Muscle layer of colon (tissue), 2 donors: ENCODE measurements around the gene SULT1A3.
"Not testable (repeated sequence)": the region's sequence is repeated elsewhere in the genome, so short reads cannot be mapped to it uniquely, and the experiment has no call there.

Experiments used
- H3K27ac ChIP-seq: one replicate; pipeline ENCODE4 v1.7.0; 2013; ENCODE audit warnings: low read depth, mild to moderate bottlenecking, low read length, moderate library complexity
- H3K27me3 ChIP-seq, 2 donors: one replicate each; pipeline ENCODE4 v1.7.0; 2013; ENCODE audit warnings: low read length in 2 of 2, mild to moderate bottlenecking in 2 of 2; ENCODE audit not compliant: insufficient read depth in 2 of 2, control insufficient read depth in 1 of 2
- H3K36me3 ChIP-seq: one replicate; pipeline ENCODE4 v1.7.0; 2013; ENCODE audit warnings: mild to moderate bottlenecking, low read length; ENCODE audit not compliant: insufficient read depth
- H3K4me1 ChIP-seq: one replicate; pipeline ENCODE4 v1.7.0; 2013; ENCODE audit warnings: mild to moderate bottlenecking, low read length; ENCODE audit not compliant: insufficient read depth
- H3K4me3 ChIP-seq, 2 donors: one replicate each; pipeline ENCODE4 v1.7.0; 2013; ENCODE audit warnings: low read length in 2 of 2, low read depth in 1 of 2, mild to moderate bottlenecking in 1 of 2, moderate library complexity in 1 of 2
- H3K9ac ChIP-seq: one replicate; pipeline ENCODE4 v1.7.0; 2013; ENCODE audit warnings: low read length
- H3K9me3 ChIP-seq: one replicate; pipeline ENCODE4 v1.7.0; 2013; ENCODE audit warnings: mild to moderate bottlenecking, low read length
- donor health status: abdominal sarcoma.
- donor health status: Adenocarcinoma of cecum.

SULT1A3 gene

GRCh38 chr16:30211414-30211813, 12.4 kb downstream of the SULT1A3 start:
- not testable (repeated sequence) for H3K4me3 ChIP-seq, H3K36me3 ChIP-seq, H3K9ac ChIP-seq, H3K9me3 ChIP-seq, H3K27me3 ChIP-seq, H3K4me1 ChIP-seq, H3K27ac ChIP-seq

- not testable (repeated sequence) for H3K4me1 ChIP-seq, H3K36me3 ChIP-seq, H3K27me3 ChIP-seq, H3K4me3 ChIP-seq, H3K9me3 ChIP-seq, H3K9ac ChIP-seq, H3K27ac ChIP-seq
Observed at GRCh38 chr16:30217082-30217481, 18.0 kb downstream of the SULT1A3 start.

- H3K4me3 ChIP-seq = not testable (repeated sequence)
Observed at GRCh38 chr16:30248379-30248778, 49.3 kb downstream of the SULT1A3 start, which contains the start of gene NPIPB13. Gene NPIPB13 (minus strand): TSS chr16:30248479. CDS start chr16:30245573, 2,906 bp downstream.

More at GRCh38 chr16:30248379-30248778, 49.3 kb downstream of the SULT1A3 start, which contains the start of gene NPIPB13:
- H3K9ac ChIP-seq, H3K27ac ChIP-seq, H3K4me1 ChIP-seq, H3K27me3 ChIP-seq, H3K9me3 ChIP-seq, H3K36me3 ChIP-seq: not testable (repeated sequence)
